BLaER1 treated with 17β-estradiol and CSF1 and Interleukin-3, amounts not matched to agents 10 nM and 100 nM (cell line): Measurements from ENCODE around the gene PTPRCAP.

ENCODE experiments used
- H3K27ac ChIP-seq, 11 experiments: shearing (Covaris generic); formaldehyde crosslinking; 2 replicates each; pipeline ENCODE4 v1.8.1; 2022
- H3K27me3 ChIP-seq, 11 experiments: shearing (Covaris generic); formaldehyde crosslinking; 2 replicates each; pipeline ENCODE4 v1.8.1; 2022
- H3K36me3 ChIP-seq, 11 experiments: shearing (Covaris generic); formaldehyde crosslinking; 2 replicates each; pipeline ENCODE4 v1.8.1; 2022
- H3K4me1 ChIP-seq, 10 experiments: shearing (Covaris generic); formaldehyde crosslinking; 2 replicates each; pipeline ENCODE4 v1.8.1; 2022
- H3K4me2 ChIP-seq, 11 experiments: shearing (Covaris generic); formaldehyde crosslinking; 2 replicates each; pipeline ENCODE4 v1.8.1; 2022
- H3K4me3 ChIP-seq, 10 experiments: shearing (Covaris generic); formaldehyde crosslinking; 2 replicates each; pipeline ENCODE4 v1.8.1; 2022
- H3K9ac ChIP-seq, 11 experiments: shearing (Covaris generic); formaldehyde crosslinking; 2 replicates each; pipeline ENCODE4 v1.8.1; 2022
- H3K9me3 ChIP-seq, 11 experiments: shearing (Covaris generic); formaldehyde crosslinking; replicated peaks in 1 of 11; 2 replicates each; pipeline ENCODE4 v1.8.1; 2022
- H4K20me1 ChIP-seq, 11 experiments: shearing (Covaris generic); formaldehyde crosslinking; 2 replicates each; pipeline ENCODE4 v1.8.1; 2022
- Cebpa-rat ChIP-seq, 11 experiments: shearing (Covaris generic); IDR thresholded peaks; 2 replicates each; pipeline ENCODE4 v1.8.1; 2022

PTPRCAP gene

GRCh38 chr11:67435031-67435726, 2.3 kb downstream of the PTPRCAP start:
- Histone ChIP-seq H3K9me3 (no peaks in the 10 kb centered on the region), H3K4me1 (peaks cover 60 to 94% (median 83%) of the 10 kb centered on the region in 10 experiments), H3K4me3 (peak overlapping the region in 8 of 10 experiments; percentile 68 to 80 (median 71); a peak in 15 of 20 replicates), H3K9ac (peak overlapping the region; percentile 62 to 94 (median 83); a peak in 20 of 22 replicates), H4K20me1 (peaks cover 20 to 83% (median 56%) of the 10 kb centered on the region in 11 experiments; a peak in 21 of 22 replicates), H3K27me3 (no peaks in the 10 kb centered on the region), H3K27ac (peak overlapping the region in 9 of 11 experiments; percentile 52 to 97 (median 89); a peak in 17 of 22 replicates), H3K36me3 (peaks cover 59 to 86% (median 61%) of the 10 kb centered on the region in 11 experiments), H3K4me2 (peak overlapping the region; percentile 88 to 99 (median 98))
- TF ChIP-seq Cebpa-rat (IDR thresholded peaks at IDR 0.05), result no peak

DNA sequence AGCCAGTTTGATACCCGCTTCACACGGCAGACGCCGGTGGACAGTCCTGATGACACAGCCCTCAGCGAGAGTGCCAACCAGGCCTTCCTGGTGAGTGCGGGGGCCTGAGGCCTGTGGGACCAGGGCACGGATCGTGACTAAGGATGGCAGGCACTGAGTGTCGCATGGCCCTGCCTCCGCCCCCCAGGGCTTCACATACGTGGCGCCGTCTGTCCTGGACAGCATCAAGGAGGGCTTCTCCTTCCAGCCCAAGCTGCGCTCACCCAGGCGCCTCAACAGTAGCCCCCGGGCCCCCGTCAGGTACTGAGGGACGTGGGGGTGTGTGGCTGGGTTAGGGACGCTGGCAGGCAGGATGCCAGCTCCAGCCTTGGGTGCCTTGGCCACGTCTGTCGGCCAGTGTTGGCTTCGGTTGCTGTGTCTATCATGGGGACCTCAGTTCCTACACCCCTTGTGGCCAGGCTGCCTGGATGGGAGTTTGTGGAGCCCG, 3.0 kb downstream of the PTPRCAP start:
- no peaks in the 10 kb centered on the region for H3K9me3 ChIP-seq
- H3K4me2 ChIP-seq, result peak overlapping the region; percentile 88 to 99 (median 98)
- peaks cover 63 to 84% (median 68%) of the 10 kb centered on the region in 11 experiments for H3K36me3 ChIP-seq
- H4K20me1 ChIP-seq, result peaks cover 16 to 81% (median 53%) of the 10 kb centered on the region in 11 experiments; a peak in 21 of 22 replicates
- peak overlapping the region in 9 of 11 experiments; percentile 52 to 97 (median 89); a peak in 14 of 22 replicates for H3K27ac ChIP-seq
- peaks cover 60 to 94% (median 82%) of the 10 kb centered on the region in 10 experiments for H3K4me1 ChIP-seq
- no peak for TF ChIP-seq Cebpa-rat (IDR thresholded peaks at IDR 0.05)
- H3K27me3 ChIP-seq, result no peaks in the 10 kb centered on the region
- peak overlapping the region; percentile 14 to 94 (median 83); a peak in 19 of 22 replicates for H3K9ac ChIP-seq
- H3K4me3 ChIP-seq, result 0 out of 20 replicates have a peak overlapping the region, but pooled peaks of 1 of the 10 experiments have one; percentile 80

- Histone ChIP-seq H3K27me3 (no peaks in the 10 kb centered on the region), H3K9me3 (no peaks in the 10 kb centered on the region), H3K4me3 (no peak overlapping the region), H3K4me2 (peak overlapping the region; percentile 9 to 99 (median 97); a peak in 19 of 22 replicates), H3K4me1 (peaks cover 59 to 93% (median 82%) of the 10 kb centered on the region in 10 experiments), H4K20me1 (peaks cover 12 to 85% (median 59%) of the 10 kb centered on the region in 11 experiments; a peak in 21 of 22 replicates), H3K36me3 (peaks cover 63 to 81% (median 68%) of the 10 kb centered on the region in 11 experiments), H3K27ac (peak overlapping the region in 8 of 11 experiments; percentile 5 to 97 (median 86); a peak in 11 of 22 replicates), H3K9ac (peak overlapping the region; percentile 40 to 94 (median 83); a peak in 18 of 22 replicates)
- no peak for TF ChIP-seq Cebpa-rat (IDR thresholded peaks at IDR 0.05)
Observed at GRCh38 chr11:67433536-67434394, 3.7 kb downstream of the PTPRCAP start.

DNA sequence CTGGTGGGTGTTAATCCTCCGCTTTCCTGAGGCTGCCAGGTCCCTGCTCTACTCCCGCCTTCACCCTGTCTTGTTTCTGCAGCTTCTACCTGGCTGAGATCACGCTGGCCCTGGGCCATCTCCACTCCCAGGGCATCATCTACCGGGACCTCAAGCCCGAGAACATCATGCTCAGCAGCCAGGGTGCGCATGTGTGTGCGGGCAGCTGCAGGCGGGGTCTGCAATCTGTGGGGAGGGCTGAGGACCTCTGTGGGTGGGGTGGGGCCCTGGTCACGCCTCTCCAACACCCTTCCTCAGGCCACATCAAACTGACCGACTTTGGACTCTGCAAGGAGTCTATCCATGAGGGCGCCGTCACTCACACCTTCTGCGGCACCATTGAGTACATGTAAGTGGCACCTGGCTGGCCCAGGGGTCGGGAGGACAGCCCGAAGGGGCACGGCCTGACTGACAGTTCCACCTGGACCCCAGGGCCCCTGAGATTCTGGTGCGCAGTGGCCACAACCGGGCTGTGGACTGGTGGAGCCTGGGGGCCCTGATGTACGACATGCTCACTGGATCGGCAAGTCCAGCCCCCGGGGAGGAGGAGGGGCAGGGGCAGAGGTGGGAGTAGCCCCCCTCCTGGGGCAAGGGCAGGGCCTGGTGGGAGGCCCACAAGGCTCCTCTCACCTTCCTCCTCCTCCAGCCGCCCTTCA, 4.7 kb downstream of the PTPRCAP start:
- H3K4me3 ChIP-seq, result no peak overlapping the region
- H3K36me3 ChIP-seq, result peaks cover 62 to 72% (median 66%) of the 10 kb centered on the region in 11 experiments
- peaks cover 5 to 78% (median 59%) of the 10 kb centered on the region in 11 experiments; a peak in 21 of 22 replicates for H4K20me1 ChIP-seq

DNA sequence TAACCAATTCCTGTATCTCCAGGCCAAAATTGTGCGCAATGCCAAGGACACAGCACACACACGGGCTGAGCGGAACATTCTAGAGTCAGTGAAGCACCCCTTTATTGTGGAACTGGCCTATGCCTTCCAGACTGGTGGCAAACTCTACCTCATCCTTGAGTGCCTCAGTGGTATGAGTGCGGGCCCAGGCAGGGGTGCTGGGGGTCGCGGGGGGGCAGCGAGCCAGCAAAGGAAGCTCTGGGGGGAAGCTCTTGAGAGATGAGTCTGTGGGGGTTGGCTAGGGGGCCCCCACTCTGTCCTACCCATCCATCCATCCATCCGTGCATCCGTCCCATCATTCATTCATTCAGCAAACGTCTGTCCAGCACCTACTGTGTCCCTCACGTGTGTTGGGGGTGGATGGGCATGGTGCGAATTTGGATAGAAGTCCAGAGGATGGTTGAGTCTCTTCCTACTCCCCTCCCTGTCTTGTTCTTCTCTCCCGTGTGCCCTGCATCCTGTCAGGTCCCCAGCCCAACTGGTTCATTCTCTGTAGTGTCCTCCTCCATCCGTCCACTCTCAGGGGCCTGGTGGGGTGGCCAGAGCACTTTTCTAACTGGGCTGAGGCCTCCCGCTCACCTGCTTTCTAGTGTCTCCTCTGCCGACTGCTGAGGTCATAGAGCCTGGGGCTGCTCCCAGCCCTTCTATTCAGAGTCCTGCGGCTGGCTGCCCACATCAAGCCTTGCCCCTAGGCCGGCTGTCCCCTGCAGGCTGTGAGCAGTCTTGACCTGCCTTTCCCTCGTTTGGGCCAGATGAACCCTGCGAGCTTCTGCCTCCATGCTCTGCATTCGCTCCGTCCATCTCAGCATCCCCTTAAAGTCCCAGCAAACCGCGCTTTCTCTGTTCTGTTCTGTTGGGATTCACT, 5.9 kb downstream of the PTPRCAP start:
- no peak for TF ChIP-seq Cebpa-rat (IDR thresholded peaks at IDR 0.05)
- Histone ChIP-seq H4K20me1 (peaks cover 0 to 75% (median 58%) of the 10 kb centered on the region in 11 experiments; a peak in 20 of 22 replicates), H3K27me3 (no peaks in the 10 kb centered on the region), H3K9me3 (no peaks in the 10 kb centered on the region), H3K4me3 (no peak overlapping the region), H3K36me3 (peaks cover 57 to 71% (median 66%) of the 10 kb centered on the region in 11 experiments), H3K4me2 (no peak overlapping the region; a peak in 2 of 22 replicates), H3K9ac (peak overlapping the region in 7 of 11 experiments; percentile 11 to 83 (median 41); a peak in 10 of 22 replicates), H3K27ac (peak overlapping the region in 1 of 11 experiments; percentile 22; a peak in 1 of 22 replicates), H3K4me1 (peaks cover 45 to 82% (median 71%) of the 10 kb centered on the region in 10 experiments)

More for the DNA sequence above, 4.7 kb downstream of the PTPRCAP start:
- Histone ChIP-seq H3K9me3 (no peaks in the 10 kb centered on the region), H3K9ac (peak overlapping the region in 10 of 11 experiments; percentile 40 to 94 (median 85); a peak in 14 of 22 replicates), H3K27me3 (no peaks in the 10 kb centered on the region), H3K4me2 (peak overlapping the region in 8 of 11 experiments; percentile 88 to 99 (median 98); a peak in 12 of 22 replicates), H3K4me1 (peaks cover 49 to 83% (median 73%) of the 10 kb centered on the region in 10 experiments), H3K27ac (peak overlapping the region in 4 of 11 experiments; percentile 7 to 97 (median 28); a peak in 7 of 22 replicates)
- TF ChIP-seq Cebpa-rat (IDR thresholded peaks at IDR 0.05), result no peak

- peak overlapping the region; percentile 86 to 96 (median 90); a peak in 18 of 22 replicates for H3K9ac ChIP-seq
- peak overlapping the region; percentile 79 to 98 (median 91) for H3K4me2 ChIP-seq
- H3K9me3 ChIP-seq, result no peaks in the 10 kb centered on the region
- peak overlapping the region in 9 of 10 experiments; percentile 80 to 99 (median 90); a peak in 11 of 20 replicates for H3K4me3 ChIP-seq
- TF ChIP-seq Cebpa-rat (IDR thresholded peaks at IDR 0.05), result no peak
- H3K27me3 ChIP-seq, result no peaks in the 10 kb centered on the region
- peaks cover 0 to 57% (median 40%) of the 10 kb centered on the region in 11 experiments; a peak in 18 of 22 replicates for H4K20me1 ChIP-seq
- H3K36me3 ChIP-seq, result peaks cover 42 to 55% (median 50%) of the 10 kb centered on the region in 11 experiments
- H3K27ac ChIP-seq, result no peak overlapping the region
- H3K4me1 ChIP-seq, result peaks cover 27 to 67% (median 55%) of the 10 kb centered on the region in 10 experiments
Observed at GRCh38 chr11:67429722-67430121, 7.8 kb downstream of the PTPRCAP start.
